Measurements from ENCODE around the gene TC2N.
"Not testable (repeated sequence)": the region's sequence is repeated elsewhere in the genome, so short reads cannot be mapped to it uniquely, and the experiment has no call there.

Gene TC2N

DNA sequence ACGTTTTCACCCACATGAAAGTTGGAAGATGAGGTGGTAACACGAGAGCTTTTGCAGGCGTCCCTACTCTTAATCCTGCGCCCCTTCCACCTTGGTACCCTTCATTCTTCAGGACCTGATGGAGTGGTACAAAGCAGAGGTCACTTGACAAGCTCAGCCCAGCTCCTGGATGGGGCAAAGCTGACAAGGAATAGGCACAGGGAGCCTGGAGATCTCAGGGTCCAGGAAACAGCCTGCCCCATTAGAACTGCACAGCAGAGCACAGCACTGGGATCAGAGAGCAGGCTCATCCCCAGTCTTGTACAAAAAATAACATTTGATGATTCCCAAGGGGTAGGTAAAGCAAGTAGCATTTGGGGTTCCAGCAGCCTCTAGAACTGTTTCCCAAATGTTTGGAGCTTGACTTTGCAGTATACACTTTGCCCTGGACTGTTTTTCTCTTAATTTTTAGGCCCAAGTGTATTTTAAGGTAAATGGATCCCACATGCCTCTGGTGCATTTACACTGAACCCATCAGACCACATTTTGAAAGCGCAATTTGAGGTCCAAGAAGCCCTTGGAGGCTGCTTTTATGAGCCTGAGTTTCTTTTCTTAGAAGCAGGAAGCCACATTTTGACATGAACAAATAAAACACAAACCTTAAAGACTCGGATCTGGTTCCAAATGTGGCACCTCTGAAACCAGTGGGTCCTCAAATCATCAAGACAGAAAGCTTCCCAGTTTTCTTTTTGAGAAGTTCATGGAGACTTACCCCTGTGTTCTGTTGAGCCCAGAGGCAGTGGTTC, 633 bp downstream of the TC2N start:
- no peak for DNase-seq

DNA sequence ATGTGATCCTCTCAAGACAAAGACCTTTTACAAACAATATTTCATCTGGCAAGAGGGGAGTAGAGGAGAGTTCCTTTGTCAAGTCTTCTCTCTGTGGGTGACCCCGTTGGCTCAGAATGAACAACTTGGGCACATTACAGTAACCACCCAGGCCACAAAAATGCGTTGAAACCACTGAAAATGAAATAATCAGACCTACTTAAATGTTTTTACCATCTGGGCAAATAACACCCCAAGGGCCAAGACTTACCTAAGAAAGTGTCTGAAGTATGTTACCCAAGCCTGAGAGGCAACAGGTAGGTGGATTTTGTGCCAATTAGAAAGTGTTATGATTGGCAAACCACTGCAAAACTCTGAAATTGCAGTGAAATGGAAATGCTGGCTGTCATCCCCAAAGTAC, 1.3 kb downstream of the TC2N start:
- DNase-seq, result no peak

DNA sequence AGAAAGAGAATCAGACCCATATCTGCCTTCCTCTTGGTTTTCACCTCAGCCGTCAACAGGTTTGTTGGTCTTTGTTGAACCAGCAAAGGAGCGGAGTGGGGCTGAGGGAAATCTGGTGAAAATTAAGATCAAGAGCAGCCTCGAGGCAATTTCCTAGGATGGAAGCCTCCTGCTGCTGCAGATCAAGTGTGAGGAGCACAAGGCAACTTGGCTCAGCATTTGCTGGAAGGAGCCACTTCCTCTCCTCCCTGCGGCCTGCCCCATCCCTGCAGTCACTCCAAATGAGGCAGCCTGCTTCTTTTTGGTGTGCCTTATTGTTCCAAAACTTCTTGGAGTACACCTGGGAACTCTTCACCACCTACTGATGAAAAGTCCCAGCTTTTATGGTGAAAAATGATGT, 4.9 kb downstream of the TC2N start:
- no peak for DNase-seq

DNA sequence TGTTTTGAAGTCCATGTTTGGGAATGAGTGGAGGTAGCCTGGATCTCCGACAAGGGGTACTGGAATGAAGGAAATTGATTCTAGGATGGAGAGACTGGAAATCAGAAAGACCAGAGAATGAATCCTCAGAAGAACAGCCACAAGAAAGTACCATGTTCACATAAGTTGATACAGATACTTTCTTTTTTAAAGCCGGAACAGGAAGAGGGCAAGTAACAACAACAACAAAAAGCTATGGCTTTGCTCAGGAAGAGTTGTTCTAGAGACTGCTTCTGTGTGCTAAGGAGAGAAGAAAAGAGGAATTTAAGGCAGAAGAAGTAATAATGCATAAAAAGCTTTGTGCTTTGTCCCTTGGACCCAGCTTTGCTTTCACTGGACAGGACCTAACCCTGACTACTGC, 6.2 kb downstream of the TC2N start:
- DNase-seq, result no peak

DNA sequence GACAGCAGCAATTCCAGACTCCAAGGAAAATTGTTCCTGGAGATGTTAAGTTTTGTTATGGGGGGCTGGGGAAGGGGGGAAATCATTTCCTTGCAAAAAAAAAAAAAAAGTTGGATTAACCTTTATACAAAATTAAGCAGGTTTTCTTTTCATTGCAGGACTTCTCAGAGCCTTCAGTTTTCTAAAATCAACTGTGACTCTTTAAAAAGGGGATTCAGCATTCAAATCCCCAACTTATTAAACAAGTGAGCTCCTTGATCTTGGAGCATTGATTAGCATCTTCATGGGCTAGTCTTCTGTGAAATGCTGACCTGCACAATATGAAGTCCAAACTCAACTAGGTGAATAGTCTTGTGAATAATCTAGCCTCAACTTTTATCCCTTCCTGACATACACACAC, 7.1 kb downstream of the TC2N start:
- DNase-seq, result no peak

DNA sequence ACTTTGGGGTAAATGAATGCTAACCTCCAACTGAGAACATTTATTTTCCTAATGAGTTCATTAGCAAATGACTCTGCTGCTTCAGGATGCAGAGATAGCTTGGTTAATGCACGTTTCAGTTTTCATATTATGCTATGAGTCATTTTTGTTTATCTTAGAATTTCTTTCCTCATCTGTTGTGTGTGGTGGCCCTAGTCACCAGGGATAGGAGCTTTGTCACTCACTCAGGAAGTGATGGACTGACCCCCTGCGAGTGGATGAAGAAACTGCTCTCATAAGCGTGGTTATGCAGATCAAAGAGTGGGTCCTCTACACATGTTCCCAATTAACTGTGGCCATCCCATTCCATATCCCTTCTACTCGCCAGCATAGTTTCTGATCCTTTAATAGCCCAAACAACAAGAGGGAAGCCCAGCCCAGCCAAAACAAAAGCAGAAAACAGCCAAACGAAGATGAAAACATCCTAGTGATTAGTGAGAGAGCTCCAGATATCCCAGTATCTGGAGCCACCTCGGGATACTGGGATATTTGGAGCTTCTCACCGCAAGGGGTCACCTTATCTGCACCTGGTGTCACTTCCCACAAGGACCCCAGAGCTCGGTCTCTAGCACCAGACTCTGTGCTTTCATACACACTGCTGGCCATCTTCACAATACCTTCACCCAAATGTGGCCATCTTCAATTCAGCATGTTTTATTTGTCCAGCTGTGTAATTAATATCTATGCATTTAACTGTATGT, 8.6 kb downstream of the TC2N start:
- no peak for DNase-seq

DNA sequence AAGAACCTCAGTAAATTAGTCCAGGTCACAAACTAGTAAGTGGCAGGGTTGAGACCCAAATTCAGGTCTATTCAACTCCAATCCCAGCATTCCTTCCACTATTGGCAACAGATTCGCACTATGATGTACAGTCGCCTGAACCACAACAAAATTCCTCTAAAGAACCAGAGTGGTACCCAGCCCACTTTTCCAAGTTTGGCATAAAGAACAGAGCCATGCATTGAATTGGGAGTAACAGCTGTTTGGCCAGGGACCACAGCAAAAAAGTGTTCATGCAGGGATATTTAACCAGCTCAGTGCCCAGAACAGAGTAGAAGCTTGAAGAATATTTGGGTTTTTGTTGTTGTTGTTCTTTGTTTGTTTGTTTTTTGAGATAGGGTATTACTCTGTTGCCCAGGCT, 9.7 kb downstream of the TC2N start:
- no peak for DNase-seq

DNA sequence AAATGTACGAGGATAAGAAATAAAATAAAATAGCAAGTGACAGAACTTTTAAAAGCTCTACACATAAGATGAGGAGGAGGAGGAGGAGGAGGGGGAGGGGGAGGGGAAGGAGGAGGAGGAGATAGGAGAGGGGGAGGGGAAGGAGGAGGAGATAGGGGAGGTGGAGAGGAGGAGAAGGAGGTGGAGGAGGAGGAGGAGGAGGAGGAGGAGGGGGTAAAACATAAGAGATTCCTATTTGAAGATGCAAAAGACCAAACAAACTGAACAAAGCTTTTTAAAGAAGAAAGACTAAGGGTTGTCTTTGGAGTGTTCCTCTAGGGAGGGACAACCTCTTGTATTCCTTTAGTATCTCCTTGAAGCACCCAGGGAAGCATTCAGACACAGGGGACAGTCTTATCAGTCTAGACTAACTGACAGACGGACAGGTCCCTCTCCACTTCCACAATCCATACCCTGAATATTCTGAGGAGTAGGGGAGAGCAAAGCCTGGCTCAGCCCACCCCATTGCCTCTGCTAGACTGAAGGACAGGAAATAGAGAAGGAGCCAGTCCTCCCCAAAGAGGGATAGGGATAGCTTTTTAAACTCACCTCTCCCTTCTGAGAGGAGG, 12.9 kb downstream of the TC2N start:
- DNase-seq, result no peak

DNA sequence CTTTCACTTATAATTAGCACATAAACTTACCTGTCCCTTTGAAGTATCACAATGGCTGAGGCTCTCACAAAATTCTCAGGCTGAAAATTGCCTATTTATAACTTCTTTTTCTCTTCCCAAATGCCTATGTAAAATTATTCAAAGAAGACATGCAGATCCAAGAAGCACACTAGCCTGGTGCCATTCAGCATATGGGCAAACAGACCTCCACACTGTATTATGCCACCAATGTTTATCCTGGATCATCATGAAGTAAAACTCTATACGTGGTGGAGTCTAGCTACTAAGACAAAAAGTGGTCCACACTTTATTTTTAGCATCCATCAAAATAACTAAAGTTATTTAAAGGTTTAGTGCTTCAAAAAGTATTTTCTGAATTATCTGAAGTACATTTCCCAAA, 15.8 kb downstream of the TC2N start:
- DNase-seq, result no peak

DNA sequence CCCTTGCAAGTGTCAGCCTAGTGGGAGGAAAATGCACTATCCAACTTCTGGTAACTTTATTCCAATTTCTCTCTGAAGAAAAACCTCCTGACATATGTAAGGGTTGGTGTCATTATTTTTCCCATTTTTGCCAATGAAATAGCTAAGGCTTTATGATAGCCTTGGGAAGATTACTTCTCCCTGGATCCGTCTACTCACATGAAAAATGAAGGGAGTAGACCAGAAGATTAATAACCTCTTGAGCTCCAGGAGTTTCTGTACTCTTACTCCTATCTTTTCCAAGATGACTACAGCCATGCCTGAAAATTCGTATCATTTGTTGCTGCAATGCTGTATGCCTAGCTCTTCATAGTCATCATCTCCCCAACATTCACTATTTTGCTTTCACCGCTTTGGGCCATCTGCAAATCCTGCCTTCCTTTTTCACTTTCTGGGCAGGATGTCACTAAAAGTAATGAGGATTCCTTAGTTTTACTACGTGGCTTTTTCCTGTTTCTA, 18.8 kb downstream of the TC2N start:
- no peak for DNase-seq

DNA sequence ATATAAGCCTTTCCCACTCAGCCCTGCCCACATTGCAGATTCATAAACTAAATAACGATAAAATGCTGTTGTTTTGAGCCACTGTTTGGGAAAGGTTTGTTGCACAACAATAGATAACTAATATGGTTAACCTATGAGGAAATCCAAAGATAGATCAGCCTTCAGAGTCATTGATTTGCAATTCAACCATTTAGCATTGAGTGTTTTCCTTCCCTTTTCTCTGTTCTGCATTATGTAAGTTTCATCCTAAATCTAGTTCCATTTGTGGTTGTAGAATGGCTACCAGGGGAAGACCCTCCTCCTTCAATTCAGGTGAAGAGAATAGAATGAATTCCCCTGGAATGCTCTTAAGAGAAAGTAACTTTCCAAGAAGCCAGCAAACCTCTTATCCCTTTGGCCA, 19.6 kb downstream of the TC2N start:
- no peak for DNase-seq

DNA sequence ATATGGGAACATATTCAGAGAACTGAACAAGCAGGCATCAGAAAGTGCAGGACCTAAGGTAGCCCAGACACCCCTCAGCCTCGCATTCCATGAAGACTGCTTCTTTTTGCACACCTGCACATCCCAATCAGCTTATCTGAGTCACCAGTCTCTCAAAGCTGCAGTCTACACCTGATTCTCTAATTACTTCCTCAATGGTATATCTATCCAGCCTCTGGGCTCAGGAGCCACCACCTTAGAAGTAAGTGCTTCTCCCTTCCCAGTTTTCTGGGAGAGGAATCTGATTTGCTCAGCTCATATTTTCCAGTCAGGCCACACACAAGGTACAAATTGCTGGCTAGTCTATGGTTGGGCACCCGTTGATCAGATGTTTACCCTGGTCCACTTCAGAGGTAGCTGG, 21.7 kb downstream of the TC2N start:
- DNase-seq, result no peak

DNA sequence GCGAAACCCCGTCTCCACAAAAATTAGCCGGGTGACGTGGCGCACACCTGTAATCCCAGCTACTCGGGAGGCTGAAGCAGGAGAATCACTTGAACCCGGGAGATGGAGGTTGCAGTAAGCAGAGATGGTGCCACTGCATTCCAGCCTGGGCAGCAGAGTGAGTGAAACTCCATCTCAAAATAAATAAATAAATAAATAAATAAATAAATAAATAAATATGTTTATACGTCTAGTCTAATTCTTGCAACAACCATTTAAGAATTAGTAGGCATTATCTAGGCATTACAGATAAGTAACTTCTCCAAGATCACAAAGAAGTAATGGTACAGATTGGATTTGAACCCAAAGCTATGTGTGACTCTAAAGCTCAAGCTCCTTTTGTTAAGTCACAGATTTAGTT, 22.3 kb downstream of the TC2N start:
- not testable (repeated sequence) for DNase-seq

DNA sequence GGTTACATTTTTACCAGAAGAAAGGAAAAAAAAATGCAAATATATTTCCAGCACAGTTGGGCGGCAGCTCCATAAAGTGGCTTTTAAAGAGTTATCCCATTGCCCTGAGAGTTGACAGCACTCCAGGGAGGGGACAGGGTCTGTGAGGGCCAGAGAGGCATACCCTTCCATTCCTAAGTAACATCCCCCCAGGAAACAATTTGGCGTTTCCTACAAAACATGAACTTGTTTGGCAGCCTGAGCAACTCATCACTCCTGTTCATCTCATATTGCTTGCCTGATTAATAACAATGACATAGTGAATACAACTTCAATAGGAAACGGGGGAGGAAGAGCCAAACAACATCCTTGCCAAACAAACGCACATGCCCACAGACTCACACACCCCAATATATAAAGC, 23.3 kb downstream of the TC2N start:
- no peak for DNase-seq

DNA sequence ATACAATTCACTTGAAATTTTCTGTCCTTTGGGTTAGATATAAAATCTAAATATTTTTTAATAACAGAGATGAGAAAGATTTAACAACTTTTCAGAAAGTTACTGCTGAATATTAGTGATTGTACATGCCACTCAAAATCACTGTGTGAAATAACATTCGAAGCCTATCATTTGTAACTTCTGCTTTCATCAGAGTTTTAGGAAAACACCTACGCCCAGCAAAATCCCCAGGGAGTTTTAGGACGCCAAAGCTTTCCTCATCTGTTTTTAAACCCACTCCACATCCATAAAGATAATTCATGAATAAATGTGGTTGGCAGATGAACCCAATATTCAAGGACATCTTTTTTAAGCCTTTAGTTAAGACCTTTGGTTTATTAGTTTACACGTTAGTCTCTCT, 23.9 kb downstream of the TC2N start:
- no peak for DNase-seq

DNA sequence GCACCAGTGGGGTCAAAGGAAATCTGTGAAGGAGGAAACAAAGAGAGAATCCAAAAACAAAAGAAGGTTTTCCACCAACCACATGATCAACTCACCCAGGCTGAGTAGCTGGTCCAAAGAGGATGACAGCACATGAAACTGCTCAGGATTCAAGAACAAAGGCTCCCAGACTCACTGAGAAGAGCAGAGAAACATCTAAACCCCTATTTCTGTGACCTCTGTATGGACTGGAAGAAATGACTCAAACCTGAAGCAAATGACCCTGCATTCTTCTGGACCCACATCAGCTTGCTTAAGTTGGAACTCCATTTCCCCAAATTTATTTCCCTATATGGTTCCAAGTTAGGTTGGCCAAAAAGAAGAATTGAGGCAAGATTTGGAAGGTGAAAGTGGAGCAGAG, 26.3 kb downstream of the TC2N start:
- no peak for DNase-seq

DNA sequence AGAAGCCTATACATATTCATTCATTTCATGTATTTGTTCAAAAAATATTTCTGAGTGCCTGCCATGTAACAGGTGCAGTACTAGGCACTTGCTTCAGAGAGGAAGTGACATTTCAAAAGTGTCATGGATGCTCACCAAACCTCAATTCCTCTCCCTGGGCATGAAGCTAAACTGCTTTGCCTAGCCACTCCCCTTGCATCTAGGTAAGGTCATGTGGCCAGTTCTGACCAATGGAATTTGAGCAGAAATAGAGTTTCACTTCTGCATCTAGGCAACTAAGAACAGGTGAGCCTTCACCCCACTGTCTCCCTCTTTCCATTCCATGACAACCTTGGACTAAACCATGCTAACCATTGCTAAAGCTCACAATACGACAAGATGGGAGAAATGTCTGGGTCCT, 27.6 kb downstream of the TC2N start:
- DNase-seq, result no peak

DNA sequence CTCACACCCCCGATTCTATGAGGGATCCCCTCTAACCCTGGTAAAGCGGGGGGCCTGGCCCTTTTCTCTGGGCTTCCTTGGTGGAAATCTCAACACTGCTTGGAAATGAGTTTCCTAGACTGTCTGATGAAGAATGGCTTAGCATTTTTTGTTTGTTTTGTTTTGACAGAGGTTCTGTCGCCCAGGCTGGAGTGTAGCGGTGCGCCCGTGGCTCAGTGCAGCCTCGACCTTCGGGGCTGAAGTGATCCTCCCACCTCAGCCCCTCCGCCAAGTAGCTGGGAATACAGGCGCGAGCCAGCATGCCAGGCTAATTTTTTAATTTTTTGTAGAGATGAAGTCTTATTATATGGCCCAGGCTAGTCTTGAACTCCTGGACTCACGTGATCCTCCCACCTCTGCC, 30.3 kb downstream of the TC2N start:
- no peak for DNase-seq

DNA sequence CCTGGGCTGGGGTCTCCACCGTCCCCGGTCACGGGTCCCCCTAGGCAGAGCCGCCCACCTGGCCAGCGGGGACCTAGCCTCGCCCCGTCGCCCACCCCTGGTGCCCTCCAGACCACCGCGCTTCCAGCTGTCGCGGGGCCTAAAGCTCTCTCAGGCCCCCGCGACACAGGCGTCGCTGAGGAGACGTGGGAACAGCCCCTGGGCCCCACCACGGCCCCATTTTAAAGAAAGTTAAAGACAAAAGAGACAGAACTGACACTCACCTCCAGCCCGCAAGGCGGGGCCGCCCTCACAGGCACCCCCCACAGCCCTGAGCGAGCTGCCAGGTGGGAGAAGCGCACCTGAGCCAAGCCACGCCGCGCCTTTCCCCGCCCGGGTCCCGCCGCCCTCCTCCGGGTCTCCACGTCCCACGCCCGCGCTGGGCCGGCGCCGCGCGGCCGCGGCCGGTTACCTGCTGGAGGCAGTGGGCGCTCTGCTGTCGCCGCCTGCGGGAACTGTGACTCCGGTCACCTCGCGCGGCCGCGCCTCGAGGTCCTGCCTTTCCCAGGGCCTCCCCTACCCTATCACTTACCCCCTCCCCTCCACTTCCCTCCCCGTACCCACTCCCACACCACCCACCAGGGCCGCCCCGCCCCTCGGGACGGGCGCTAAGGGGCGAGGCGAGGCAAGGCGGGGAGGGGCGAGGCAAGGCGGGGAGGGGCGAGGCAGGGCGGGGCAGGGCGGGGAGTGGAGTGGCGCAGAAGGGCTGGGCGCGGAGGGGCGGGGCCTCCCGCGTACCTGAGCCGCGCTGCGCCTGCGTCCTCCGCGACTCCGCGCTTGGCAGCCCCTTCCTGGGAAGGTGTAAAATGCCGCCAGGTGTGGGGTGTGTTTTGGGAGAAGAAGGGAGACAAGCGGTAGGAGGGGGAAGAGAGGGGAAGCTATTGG, 31.2 kb downstream of the TC2N start:
- DNase-seq, result peak; percentile 91

DNA sequence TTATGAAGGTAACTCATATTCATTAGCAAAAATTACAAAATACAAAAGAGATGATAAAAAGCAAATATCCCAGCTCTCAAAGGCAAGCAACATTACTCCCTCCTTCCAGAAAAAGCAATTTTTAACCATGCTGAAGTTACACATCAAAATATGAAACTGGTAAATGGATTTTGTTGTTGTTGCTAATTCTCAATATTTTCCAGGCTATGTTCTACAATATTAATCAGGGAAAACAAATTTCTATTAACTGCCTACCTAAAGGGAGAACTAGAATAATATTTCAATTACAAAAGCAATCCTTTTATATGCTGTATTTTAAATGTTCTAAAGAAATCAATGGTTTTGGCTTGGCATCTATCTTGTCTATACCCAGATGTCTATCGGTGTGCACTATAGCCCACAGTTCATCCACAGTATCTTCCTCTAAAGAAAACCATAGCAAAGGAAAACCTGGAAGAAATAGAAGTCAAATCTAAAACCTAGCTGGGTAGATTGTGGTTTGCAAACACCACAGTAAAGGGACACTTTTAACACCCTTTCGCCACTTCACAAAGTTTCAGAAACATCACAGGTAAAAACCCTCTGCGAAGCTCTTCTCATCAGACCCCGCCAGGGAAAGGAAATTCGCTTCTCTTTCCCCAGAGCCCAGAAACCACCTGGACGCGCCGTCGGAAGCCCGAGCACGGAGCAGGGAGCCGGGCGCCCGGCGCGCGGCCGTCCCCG, 32.0 kb downstream of the TC2N start:
- DNase-seq, result peak; percentile 12

DNA sequence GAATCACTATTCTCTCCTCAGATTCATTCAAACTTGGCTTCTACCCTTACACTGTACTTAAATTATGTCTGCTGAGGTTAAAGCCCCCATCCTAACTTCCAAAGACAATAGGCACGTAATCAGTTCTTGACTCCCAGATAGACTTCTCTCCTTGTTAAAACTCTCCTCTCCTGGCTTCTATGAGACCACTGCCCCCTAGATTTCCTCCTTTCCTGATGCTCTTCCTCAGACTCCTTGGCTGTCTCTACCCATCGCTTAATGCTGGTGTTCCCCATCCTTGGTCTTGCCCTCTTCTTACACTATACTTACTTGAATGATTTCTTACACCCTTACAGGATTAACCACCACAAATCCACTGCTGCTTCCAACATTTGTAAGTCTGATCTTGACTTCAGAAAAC, 32.8 kb downstream of the TC2N start:
- no peak for DNase-seq

DNA sequence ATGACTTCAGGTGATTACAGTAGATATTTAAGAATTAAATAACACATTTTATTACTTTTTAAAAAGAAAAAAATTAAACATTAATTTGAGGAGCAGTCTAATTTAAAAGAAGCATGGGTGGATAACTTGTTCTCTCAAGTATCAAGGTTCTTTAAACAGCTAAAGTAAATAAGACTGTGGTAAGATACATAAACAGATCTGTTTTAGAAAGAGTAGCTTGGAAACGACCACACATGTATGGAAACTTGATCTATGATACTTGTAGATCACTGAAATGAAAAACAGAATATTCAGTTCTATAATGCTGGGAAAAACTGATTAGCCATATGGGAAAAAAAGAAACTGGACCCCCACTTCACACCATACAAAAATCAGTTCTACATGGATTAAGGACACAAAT, 36.0 kb downstream of the TC2N start:
- DNase-seq, result no peak

Data from effector CD4-positive, alpha-beta T cell (primary cell).